ENCODE data around the gene NRBP1. TPM values are rescaled to one million over a fixed set of nuclear protein-coding genes. Genes with fewer than 3 reads are reported as not detected.

NRBP1 gene
- total RNA-seq, 1 experiment from 2014 or later, result 140 TPM

DNA sequence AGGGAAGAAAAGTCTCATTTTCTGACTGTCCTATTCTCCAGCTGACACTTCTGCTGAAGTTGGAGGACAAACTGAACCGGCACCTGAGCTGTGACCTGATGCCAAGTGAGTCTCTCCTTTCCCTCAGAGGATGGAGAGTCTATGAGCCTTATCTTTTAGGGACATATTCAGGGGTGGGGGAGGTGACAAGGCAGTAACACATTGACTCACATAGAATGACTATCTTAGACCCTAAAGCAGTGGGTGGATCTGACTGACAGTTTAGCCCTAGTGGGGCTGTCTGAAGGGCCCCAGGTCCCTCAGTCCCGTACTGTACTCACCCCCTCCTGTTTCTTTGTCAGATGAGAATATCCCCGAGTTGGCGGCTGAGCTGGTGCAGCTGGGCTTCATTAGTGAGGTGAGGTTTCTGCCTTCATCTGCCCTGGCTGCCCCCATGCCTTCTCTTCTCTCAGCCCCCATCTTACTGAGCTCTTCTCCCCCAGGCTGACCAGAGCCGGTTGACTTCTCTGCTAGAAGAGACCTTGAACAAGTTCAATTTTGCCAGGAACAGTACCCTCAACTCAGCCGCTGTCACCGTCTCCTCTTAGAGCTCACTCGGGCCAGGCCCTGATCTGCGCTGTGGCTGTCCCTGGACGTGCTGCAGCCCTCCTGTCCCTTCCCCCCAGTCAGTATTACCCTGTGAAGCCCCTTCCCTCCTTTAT lies 12.9 kb downstream of the NRBP1 start:
- Histone ChIP-seq H3K27me3 (ENCODE audit: insufficient read depth, low read length) (no peaks in the 10 kb centered on the region), H3K79me2 (ENCODE audit: insufficient read depth, low read length) (no peaks in the 10 kb centered on the region), H4K8ac (replicated peaks; ENCODE audit: insufficient read length, low read depth, low read length) (no peak overlapping the region), H2BK120ac (ENCODE audit: low read depth, low read length, poor library complexity, severe bottlenecking) (no peak overlapping the region), H3K4me1 (ENCODE audit: insufficient read depth, low read length) (no peaks in the 10 kb centered on the region), H4K20me1 (ENCODE audit: control insufficient read depth, insufficient read depth, insufficient read length) (no peaks in the 10 kb centered on the region), H3K27ac (ENCODE audit: insufficient read length, low read depth, low read length) (no peak overlapping the region), H3K18ac (ENCODE audit: insufficient read length, low read depth, low read length) (no peak overlapping the region), H3K4ac (ENCODE audit: low read depth, low read length) (no peak overlapping the region), H3K4me2 (ENCODE audit: insufficient read depth, insufficient read length, low read length) (no peak overlapping the region), H2BK15ac (ENCODE audit: low read depth, low read length) (no peak overlapping the region), H2AK5ac (ENCODE audit: insufficient read length, low read length) (no peak overlapping the region), H2BK5ac (ENCODE audit: insufficient read length, low read length) (no peak overlapping the region), H3K23me2 (ENCODE audit: insufficient read length, low read depth, low read length, poor library complexity, severe bottlenecking) (peaks cover 8% of the 10 kb centered on the region), H3K14ac (ENCODE audit: insufficient read depth, low read length) (no peak overlapping the region), H3K9me3 (ENCODE audit: control insufficient read depth, low read depth, low read length) (no peaks in the 10 kb centered on the region), H3K23ac (ENCODE audit: insufficient read length, low read depth, low read length) (no peak overlapping the region), H4K91ac (ENCODE audit: insufficient read length, low read depth, low read length) (no peak overlapping the region), H3K56ac (ENCODE audit: insufficient read length, low read depth, low read length) (no peak overlapping the region), H3K9ac (ENCODE audit: extremely low read depth, insufficient read length, low read length) (no peak overlapping the region), H2BK20ac (ENCODE audit: low read depth, low read length, poor library complexity, severe bottlenecking) (no peak overlapping the region), H2BK12ac (ENCODE audit: insufficient read length, low read depth, low read length) (no peak overlapping the region), H3T11ph (ENCODE audit: low read length) (no peak overlapping the region), H4K5ac (ENCODE audit: insufficient read length, low read depth, low read length) (no peak overlapping the region), H2AFZ (ENCODE audit: low read length) (no peak overlapping the region), H3K79me1 (ENCODE audit: insufficient read depth, low read depth, low read length, poor library complexity, severe bottlenecking) (no peaks in the 10 kb centered on the region)
- TF ChIP-seq, protein P1, sequence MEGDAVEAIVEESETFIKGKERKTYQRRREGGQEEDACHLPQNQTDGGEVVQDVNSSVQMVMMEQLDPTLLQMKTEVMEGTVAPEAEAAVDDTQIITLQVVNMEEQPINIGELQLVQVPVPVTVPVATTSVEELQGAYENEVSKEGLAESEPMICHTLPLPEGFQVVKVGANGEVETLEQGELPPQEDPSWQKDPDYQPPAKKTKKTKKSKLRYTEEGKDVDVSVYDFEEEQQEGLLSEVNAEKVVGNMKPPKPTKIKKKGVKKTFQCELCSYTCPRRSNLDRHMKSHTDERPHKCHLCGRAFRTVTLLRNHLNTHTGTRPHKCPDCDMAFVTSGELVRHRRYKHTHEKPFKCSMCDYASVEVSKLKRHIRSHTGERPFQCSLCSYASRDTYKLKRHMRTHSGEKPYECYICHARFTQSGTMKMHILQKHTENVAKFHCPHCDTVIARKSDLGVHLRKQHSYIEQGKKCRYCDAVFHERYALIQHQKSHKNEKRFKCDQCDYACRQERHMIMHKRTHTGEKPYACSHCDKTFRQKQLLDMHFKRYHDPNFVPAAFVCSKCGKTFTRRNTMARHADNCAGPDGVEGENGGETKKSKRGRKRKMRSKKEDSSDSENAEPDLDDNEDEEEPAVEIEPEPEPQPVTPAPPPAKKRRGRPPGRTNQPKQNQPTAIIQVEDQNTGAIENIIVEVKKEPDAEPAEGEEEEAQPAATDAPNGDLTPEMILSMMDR (conservative IDR thresholded peaks at IDR 0.05), result no peak
- H3K4me3 Mint-ChIP-seq, result peak overlapping the region in 1 of 2 experiments; percentile 68; a peak in 2 of 5 replicates
- no peaks in the 10 kb centered on the region for H3K9me3 Mint-ChIP-seq
- WGBS (ENCODE audit: extremely low coverage, insufficient read length, low lambda C conversion rate), result no CpG with 5 or more reads among the region's 10 CpGs
- no peak for DNase-seq
- peaks cover 13 to 18% of the 10 kb centered on the region in 2 experiments for H3K4me1 Mint-ChIP-seq
- peaks cover 32 to 72% (median 65%) of the 10 kb centered on the region in 3 experiments for H3K36me3 Mint-ChIP-seq (ENCODE audit: insufficient read depth in 1 of 3, low read depth in 3 of 3)
- H3K27me3 Mint-ChIP-seq (ENCODE audit: low read depth), result no peaks in the 10 kb centered on the region; the same call in 1 of the 2 replicates
- peak overlapping the region; percentile 76 to 90 (median 85); a peak in 6 of 7 replicates for H3K27ac Mint-ChIP-seq

Data from H9 (cell line).